K562 (cell line): ENCODE measurements around the gene RHOBTB3. TPM values are rescaled to one million over a fixed set of nuclear protein-coding genes. Genes with fewer than 3 reads are reported as not detected.

Experiments used
- ATAC-seq: fragments of 200-7000 bp; cut with Tn5 transposase; 3 replicates; pipeline ENCODE4 v1.9.1; 2020; ENCODE audit warnings: moderate library complexity
- BruUV-seq: library from RNA; stranded (reverse); fragments of 400-500 nt; replicated peaks from 2 replicates; lab custom pipeline; 2021; lab: Mats Ljungman, UMichigan
- CTCF ChIA-PET: fragments of 300-600 bp; formaldehyde crosslinking; extraction: SDS; loops from one replicate; lab custom pipeline; 2021; ENCODE audit warnings: low intra/inter-chr PET ratio; lab: Yijun Ruan, JAX
- POLR2A ChIA-PET: fragments of 300-600, 350-650 bp; sonication (Branson Sonifier 250); formaldehyde crosslinking; extraction: SDS; loops from one replicate; lab custom pipeline; 2021; ENCODE audit warnings: antibody characterized with exemption, inconsistent platforms; lab: Yijun Ruan, JAX
- DNase-seq, 4 experiments: peaks; one replicate each; pipeline versions ENCODE4 v3.0.0 to v3.0.0-alpha.2; 2011 to 2018; ENCODE audit warnings: low spot score in 3 of 4, mixed read lengths in 3 of 4; ENCODE audit errors: extremely low read depth in 1 of 4
- FAIRE-seq: peaks from 2 replicates; lab custom pipeline; 2011; peaks lifted over from hg19 to GRCh38; lab: Jason Lieb, UNC
- H2AFZ ChIP-seq: 2 replicates; pipeline ENCODE4 v1.6.0; 2011; ENCODE audit warnings: low read depth, low read length, control low read depth, inconsistent platforms
- H3K27ac ChIP-seq: fragments of 200-600 bp; 3 replicates; pipeline ENCODE4 v1.8.0; 2011; ENCODE audit warnings: low read depth, mild to moderate bottlenecking, control low read depth, inconsistent platforms, low read length, moderate library complexity, mixed read lengths; ENCODE audit errors: extremely low read depth
- H3K27me3 ChIP-seq, 2 experiments: fragments of 300-600 bp in 1 of 2; 2 replicates in 1 of 2; 3 replicates in 1 of 2; pipeline versions ENCODE4 v1.6.0 to v1.8.0; 2011; ENCODE audit warnings: inconsistent platforms in 2 of 2, low read length in 2 of 2, mild to moderate bottlenecking in 1 of 2, mixed read lengths in 1 of 2, moderate library complexity in 1 of 2; ENCODE audit not compliant: control insufficient read depth in 2 of 2, insufficient read depth in 2 of 2
- H3K36me3 ChIP-seq: fragments of 300-600 bp; 3 replicates; pipeline ENCODE4 v1.8.0; 2011; ENCODE audit warnings: mild to moderate bottlenecking, low read length, inconsistent platforms; ENCODE audit not compliant: control insufficient read depth, insufficient read depth
- H3K4me1 ChIP-seq, 2 experiments: fragments of 200-600 bp in 1 of 2; replicated peaks in 1 of 2; 2 replicates in 1 of 2; 3 replicates in 1 of 2; pipeline versions ENCODE4 v1.5.1 to v1.8.0; 2011; ENCODE audit warnings: inconsistent platforms in 2 of 2, low read length in 2 of 2, mild to moderate bottlenecking in 1 of 2, mixed read lengths in 1 of 2, moderate library complexity in 1 of 2; ENCODE audit not compliant: control insufficient read depth in 2 of 2, insufficient read depth in 2 of 2
- H3K4me2 ChIP-seq: 2 replicates; pipeline ENCODE4 v1.6.1; 2011; ENCODE audit warnings: low read length, control low read depth, inconsistent platforms, mixed read lengths; ENCODE audit not compliant: insufficient read depth
- H3K4me3 ChIP-seq: fragments of 200-600 bp; sonication (generic), shearing (Covaris generic); 2 replicates; pipeline ENCODE4 v1.5.1; 2016; ENCODE audit warnings: control low read depth, inconsistent platforms
- H3K79me2 ChIP-seq: fragments of 200-600 bp; 3 replicates; pipeline ENCODE4 v1.8.0; 2011; ENCODE audit warnings: low read length, inconsistent platforms; ENCODE audit not compliant: control insufficient read depth, insufficient read depth
- H3K9ac ChIP-seq, 2 experiments: 2 replicates each; pipeline versions ENCODE4 v1.6.0 to v1.6.1; 2011; ENCODE audit warnings: low read depth in 2 of 2, low read length in 2 of 2, control low read depth in 1 of 2, inconsistent platforms in 1 of 2, mild to moderate bottlenecking in 1 of 2, mixed read lengths in 1 of 2; ENCODE audit not compliant: insufficient read depth in 1 of 2
- H3K9me1 ChIP-seq: one replicate; pipeline ENCODE4 v1.6.0; 2011; ENCODE audit warnings: inconsistent platforms, mild to moderate bottlenecking, low read length, moderate library complexity; ENCODE audit not compliant: control insufficient read depth, insufficient read depth
- H3K9me3 ChIP-seq: replicated peaks from 2 replicates; pipeline ENCODE4 v1.5.1; 2011; ENCODE audit warnings: low read depth, low read length, inconsistent platforms; ENCODE audit not compliant: control insufficient read depth, insufficient read depth
- H4K20me1 ChIP-seq: replicated peaks from 2 replicates; pipeline ENCODE4 v1.6.1; 2011; ENCODE audit warnings: low read length, inconsistent platforms, mixed read lengths; ENCODE audit not compliant: control insufficient read depth, insufficient read depth
- BDP1 ChIP-seq: IDR thresholded peaks from 3 replicates; pipeline ENCODE4 v1.6.1; 2011; ENCODE audit not compliant: insufficient read length, insufficient read depth
- C11orf30 ChIP-seq: fragments of 450-650 bp; IDR thresholded peaks from 2 replicates; pipeline ENCODE4 v1.6.1; 2016; ENCODE audit warnings: low read depth, mild to moderate bottlenecking
- ESRRA ChIP-seq: fragments of 450-650 bp; IDR thresholded peaks from 2 replicates; pipeline ENCODE4 v1.6.1; 2014; ENCODE audit warnings: low read depth, mild to moderate bottlenecking, moderate library complexity, borderline replicate concordance
- FOXP4 ChIP-seq: sonication (generic); formaldehyde crosslinking; IDR thresholded peaks from 2 replicates; pipeline ENCODE4 v1.8.0; 2022; ENCODE audit warnings: mild to moderate bottlenecking, missing genetic modification reagents, borderline replicate concordance
- HNRNPH1 ChIP-seq: fragments of 200-400 bp; formaldehyde crosslinking; optimal IDR thresholded peaks from 2 replicates; pipeline ENCODE3; 2017; ENCODE audit warnings: low read depth, mild to moderate bottlenecking, low read length, moderate library complexity
- JUNB ChIP-seq: fragments of 450-650 bp; formaldehyde crosslinking; conservative IDR thresholded peaks from 2 replicates; pipeline ENCODE4 v1.4.0; 2020; ENCODE audit warnings: mild to moderate bottlenecking
- NBN ChIP-seq: fragments of 450-650 bp; IDR thresholded peaks from 2 replicates; pipeline ENCODE4 v1.6.1; 2016; ENCODE audit warnings: low read depth, mild to moderate bottlenecking
- NCOR1 ChIP-seq: fragments of 450-650 bp; IDR thresholded peaks from 2 replicates; pipeline ENCODE4 v1.6.1; 2016; ENCODE audit warnings: mild to moderate bottlenecking, moderate library complexity
- NFE2 ChIP-seq: IDR thresholded peaks from 2 replicates; pipeline ENCODE4 v1.6.1; 2014; ENCODE audit warnings: antibody characterized with exemption, low read depth
- RBM22 ChIP-seq: fragments of 200-400 bp; formaldehyde crosslinking; IDR thresholded peaks from 2 replicates; pipeline ENCODE4 v1.6.1; 2018; ENCODE audit warnings: low read length, low read depth; ENCODE audit not compliant: poor library complexity, severe bottlenecking
- RNF2 ChIP-seq: sonication (generic); IDR thresholded peaks from 2 replicates; pipeline ENCODE4 v1.6.1; 2016
- TAF9B ChIP-seq: fragments of 450-650 bp; IDR thresholded peaks from 2 replicates; pipeline ENCODE4 v1.6.1; 2018; ENCODE audit warnings: mild to moderate bottlenecking; ENCODE audit not compliant: partially characterized antibody
- THAP7 ChIP-seq: fragments of 250-450 bp; sonication (Bioruptor Pico); IDR thresholded peaks from 2 replicates; pipeline ENCODE4 v1.5.0; 2021
- ZNF609 ChIP-seq: sonication (generic); formaldehyde crosslinking; IDR thresholded peaks from 2 replicates; pipeline ENCODE4 v1.8.1; 2023; ENCODE audit warnings: missing genetic modification reagents, mild to moderate bottlenecking, borderline replicate concordance
- WGBS: fragments of 100-300 bp; shearing (Covaris generic); methylation state at CpG from one replicate; pipeline ENCODE4 v1.1.6; 2016; ENCODE audit warnings: low coverage, mixed read lengths; ENCODE audit not compliant: insufficient coverage; ENCODE audit errors: missing lambda C conversion rate; 5-methylcytosine and 5-hydroxymethylcytosine counted together
- in situ Hi-C: fragments of 300-500 bp; cut with MboI; formaldehyde crosslinking; loops from 4 replicates; pipeline ENCODE4 v1.15.0; 2018; ENCODE audit warnings: inconsistent platforms, mixed read lengths
- intact Hi-C: fragments of 100-400 bp; cut with micrococcal nuclease; formaldehyde crosslinking; loops from 2 replicates; pipeline ENCODE4 v1.14.2; 2022
- polyA plus RNA-seq, 8 experiments: library from polyadenylated mRNA; depleted of rRNA in 4 of 8; stranded (reverse) in 5 of 8; unstranded in 3 of 8; fragments of >200 nt; fragmentation: Nextera tagmentation in 2 of 8; fragmentation: Illumina TruSeq in 1 of 8; extraction: Ambion mirVana in 2 of 8; extraction: Trizol in 1 of 8; gene quantifications; 2 replicates each; pipeline versions ENCODE4 v1.2.1 to v1.2.3, GENCODE V29; 2011 to 2014; ENCODE audit warnings: inconsistent platforms in 1 of 8, missing spikeins in 1 of 8
- total RNA-seq, 7 experiments: library from RNA; depleted of rRNA in 6 of 7; stranded (reverse); fragments of >200 nt in 6 of 7; fragmentation: Illumina TruSeq in 2 of 7; extraction: Trizol in 2 of 7; gene quantifications; 2 replicates each; pipeline versions ENCODE4 v1.2.1 to v1.2.3, GENCODE V29; 2011 to 2021; ENCODE audit warnings: low replicate concordance in 1 of 7

RHOBTB3 gene
- total and polyA plus RNA-seq, 9 of the 15 experiments (the other 6 are each of a cell fraction or from before 2014, with no cell fraction given) = 39.7 to 143 (median 115) TPM

- Histone ChIP-seq H4K20me1 (no peaks in the 10 kb centered on the region), H3K4me2 (no peak overlapping the region), H3K4me3 (no peak overlapping the region), H3K79me2 (peaks cover 16% of the 10 kb centered on the region; the same call in 2 of the 3 replicates), H3K36me3 (no peaks in the 10 kb centered on the region), H3K4me1 (peaks cover 32 to 66% of the 10 kb centered on the region in 2 experiments), H3K27ac (peak overlapping the region; percentile 41; the same call in 1 of the 3 replicates), H3K9me1 (no peaks in the 10 kb centered on the region), H3K27me3 (no peaks in the 10 kb centered on the region), H2AFZ (no peak overlapping the region), H3K9ac (no peak overlapping the region), H3K9me3 (no peaks in the 10 kb centered on the region)
- BruUV-seq = no TSS peak
- intact Hi-C loops (loop anchor here (5.0 to 10.0 kb wide), 2 partner anchors 67 to 1221 kb away; partner anchors contain the start of genes LNPEP and RFESD), in situ Hi-C loops (no loop called here)
- ATAC-seq = no peak
- ChIA-PET CTCF (no interaction called here), POLR2A (no interaction called here)
- no peak for FAIRE-seq
- no peak for DNase-seq
- WGBS = 53% methylated on average over 4 of the region's 4 CpGs
- TF ChIP-seq JUNB (CRISPR knock-in tag) (no peak), HNRNPH1 (no peak), NBN (no peak), TAF9B (no peak), RBM22 (no peak), NFE2 (peak; percentile 62), NCOR1 (no peak), FOXP4 (no peak), ZNF609 (no peak), RNF2 (no peak), BDP1 (no peak), ESRRA (peak; percentile 53; the same call in 1 of the 2 replicates), C11orf30 (peak; percentile 94), THAP7 (CRISPR knock-in tag) (0 out of 2 replicates have a peak, but pooled peaks have one; percentile 8)
These were observed 17.0 kb upstream of the RHOBTB3 start for GRCh38 chr5:95713960-95714710.
